ENCODE measurements around the gene NDFIP2. TPM values are rescaled to one million over a fixed set of nuclear protein-coding genes. Genes with fewer than 3 reads are reported as not detected.

NDFIP2 gene
- total RNA-seq, 1 experiment from 2014 or later = 31.0 TPM

DNA sequence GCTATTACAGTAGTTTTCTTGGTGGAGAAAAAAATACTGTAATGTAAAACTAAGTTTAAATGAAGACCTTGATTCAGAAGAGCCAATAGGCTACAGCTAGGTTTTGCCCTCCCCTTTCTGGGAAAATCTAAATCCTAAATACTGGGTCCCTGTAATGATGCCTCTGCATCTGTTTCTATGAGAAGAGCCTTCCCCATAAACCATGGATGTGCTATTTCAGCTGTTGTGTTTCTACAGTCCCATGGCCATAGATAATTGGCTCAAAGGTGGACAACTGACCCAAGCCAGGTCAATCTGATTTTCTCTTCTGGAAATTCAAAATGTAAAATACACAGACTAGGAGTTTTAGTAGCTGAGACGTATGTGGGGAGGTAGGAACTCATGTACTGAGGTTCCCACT, 101.9 kb downstream of the NDFIP2 start:
- H3K9me3 ChIP-seq (ENCODE audit: control insufficient read depth, low read depth, low read length) = no peaks in the 10 kb centered on the region
- H4K8ac ChIP-seq (replicated peaks; ENCODE audit: insufficient read length, low read depth, low read length) = no peak overlapping the region
- TF ChIP-seq, protein P1, sequence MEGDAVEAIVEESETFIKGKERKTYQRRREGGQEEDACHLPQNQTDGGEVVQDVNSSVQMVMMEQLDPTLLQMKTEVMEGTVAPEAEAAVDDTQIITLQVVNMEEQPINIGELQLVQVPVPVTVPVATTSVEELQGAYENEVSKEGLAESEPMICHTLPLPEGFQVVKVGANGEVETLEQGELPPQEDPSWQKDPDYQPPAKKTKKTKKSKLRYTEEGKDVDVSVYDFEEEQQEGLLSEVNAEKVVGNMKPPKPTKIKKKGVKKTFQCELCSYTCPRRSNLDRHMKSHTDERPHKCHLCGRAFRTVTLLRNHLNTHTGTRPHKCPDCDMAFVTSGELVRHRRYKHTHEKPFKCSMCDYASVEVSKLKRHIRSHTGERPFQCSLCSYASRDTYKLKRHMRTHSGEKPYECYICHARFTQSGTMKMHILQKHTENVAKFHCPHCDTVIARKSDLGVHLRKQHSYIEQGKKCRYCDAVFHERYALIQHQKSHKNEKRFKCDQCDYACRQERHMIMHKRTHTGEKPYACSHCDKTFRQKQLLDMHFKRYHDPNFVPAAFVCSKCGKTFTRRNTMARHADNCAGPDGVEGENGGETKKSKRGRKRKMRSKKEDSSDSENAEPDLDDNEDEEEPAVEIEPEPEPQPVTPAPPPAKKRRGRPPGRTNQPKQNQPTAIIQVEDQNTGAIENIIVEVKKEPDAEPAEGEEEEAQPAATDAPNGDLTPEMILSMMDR (conservative IDR thresholded peaks at IDR 0.05) = no peak
- no peaks in the 10 kb centered on the region for H3K27me3 Mint-ChIP-seq (ENCODE audit: low read depth)
- H2BK12ac ChIP-seq (ENCODE audit: insufficient read length, low read depth, low read length) = no peak overlapping the region
- no peak overlapping the region for H3K23ac ChIP-seq (ENCODE audit: insufficient read length, low read depth, low read length)
- no peaks in the 10 kb centered on the region for H3K23me2 ChIP-seq (ENCODE audit: insufficient read length, low read depth, low read length, poor library complexity, severe bottlenecking)
- no peak overlapping the region for H3K4ac ChIP-seq (ENCODE audit: low read depth, low read length)
- H3K4me3 Mint-ChIP-seq = no peak overlapping the region
- H3K14ac ChIP-seq (ENCODE audit: insufficient read depth, low read length) = no peak overlapping the region
- no peak overlapping the region for H3K56ac ChIP-seq (ENCODE audit: insufficient read length, low read depth, low read length)
- no peak overlapping the region for H4K91ac ChIP-seq (ENCODE audit: insufficient read length, low read depth, low read length)
- H3K4me1 ChIP-seq (ENCODE audit: insufficient read depth, low read length) = no peaks in the 10 kb centered on the region
- no peak overlapping the region for H3K4me2 ChIP-seq (ENCODE audit: insufficient read depth, insufficient read length, low read length)
- H2BK15ac ChIP-seq (ENCODE audit: low read depth, low read length) = no peak overlapping the region
- H3K79me1 ChIP-seq (ENCODE audit: insufficient read depth, low read depth, low read length, poor library complexity, severe bottlenecking) = no peaks in the 10 kb centered on the region
- no peak overlapping the region for H3K27ac ChIP-seq (ENCODE audit: insufficient read length, low read depth, low read length)
- no peak for DNase-seq
- H2AFZ ChIP-seq (ENCODE audit: low read length) = no peak overlapping the region
- H3K27ac Mint-ChIP-seq = no peak overlapping the region
- peaks cover 0 to 2% (median 0%) of the 10 kb centered on the region in 3 experiments; a peak in 2 of 7 replicates for H3K36me3 Mint-ChIP-seq (ENCODE audit: insufficient read depth in 1 of 3, low read depth in 3 of 3)
- peaks cover 5 to 6% of the 10 kb centered on the region in 2 experiments; a peak in 3 of 5 replicates for H3K9me3 Mint-ChIP-seq
- no peak overlapping the region for H2BK5ac ChIP-seq (ENCODE audit: insufficient read length, low read length)
- H3K9ac ChIP-seq (ENCODE audit: extremely low read depth, insufficient read length, low read length) = no peak overlapping the region
- no peak overlapping the region for H2BK20ac ChIP-seq (ENCODE audit: low read depth, low read length, poor library complexity, severe bottlenecking)
- H2BK120ac ChIP-seq (ENCODE audit: low read depth, low read length, poor library complexity, severe bottlenecking) = no peak overlapping the region
- H3T11ph ChIP-seq (ENCODE audit: low read length) = no peak overlapping the region
- no peak overlapping the region for H3K18ac ChIP-seq (ENCODE audit: insufficient read length, low read depth, low read length)
- no peaks in the 10 kb centered on the region for H3K27me3 ChIP-seq (ENCODE audit: insufficient read depth, low read length)
- no peak overlapping the region for H2AK5ac ChIP-seq (ENCODE audit: insufficient read length, low read length)
- no peaks in the 10 kb centered on the region for H4K20me1 ChIP-seq (ENCODE audit: control insufficient read depth, insufficient read depth, insufficient read length)
- no peak overlapping the region for H4K5ac ChIP-seq (ENCODE audit: insufficient read length, low read depth, low read length)
- no peaks in the 10 kb centered on the region for H3K79me2 ChIP-seq (ENCODE audit: insufficient read depth, low read length)
- no CpG with 5 or more reads among the region's 1 CpG for WGBS (ENCODE audit: extremely low coverage, insufficient read length, low lambda C conversion rate)
- no peaks in the 10 kb centered on the region for H3K4me1 Mint-ChIP-seq

Measured in H9 (cell line).